ENCODE data around the gene CXCL3. TPM values are rescaled to one million over a fixed set of nuclear protein-coding genes. Genes with fewer than 3 reads are reported as not detected.

Gene CXCL3
- total and polyA plus RNA-seq, 2 experiments from 2014 or later: 0.26 TPM; not detected in 1

DNA sequence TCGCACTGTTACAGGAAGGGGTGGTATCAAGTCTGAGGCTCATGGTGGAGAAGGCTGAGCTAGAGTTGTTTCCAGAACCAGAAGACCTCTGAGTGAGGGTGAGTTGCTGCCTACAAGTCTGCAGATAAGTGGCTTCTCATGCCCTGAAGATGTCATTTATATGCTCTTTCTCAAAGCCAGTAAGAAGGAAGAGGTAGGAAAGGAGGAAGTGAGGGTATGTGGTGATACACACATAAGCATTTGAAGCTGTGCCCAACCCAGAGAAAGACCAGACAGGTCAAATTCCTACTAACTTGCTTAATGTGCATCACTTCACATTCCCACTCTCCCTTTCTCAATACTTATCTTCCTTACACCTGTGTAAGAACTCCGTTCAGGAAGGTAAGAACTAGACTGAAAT is 50.4 kb downstream of the CXCL3 start, which contains the start of gene PPBP:
Gene PPBP (minus strand): TSS at position 130 of the 400 bp plus-strand sequence. CDS start 87 bp downstream, at position 43.
- Histone ChIP-seq H3K27me3 (no peaks in the 10 kb centered on the region), H3K27ac (no peak within 1 kb of the TSS), H3K4me3 (no peak within 1 kb of the TSS), H3K36me3 (no peaks in the 10 kb centered on the region), H3K4me1 (ENCODE audit: low read depth) (no peaks in the 10 kb centered on the region), H3K9me3 (ENCODE audit: low read depth) (no peaks in the 10 kb centered on the region)
- no peak for DNase-seq (ENCODE audit: low read depth in 1 of 2, low spot score in 1 of 2)
- TF ChIP-seq, protein P1, sequence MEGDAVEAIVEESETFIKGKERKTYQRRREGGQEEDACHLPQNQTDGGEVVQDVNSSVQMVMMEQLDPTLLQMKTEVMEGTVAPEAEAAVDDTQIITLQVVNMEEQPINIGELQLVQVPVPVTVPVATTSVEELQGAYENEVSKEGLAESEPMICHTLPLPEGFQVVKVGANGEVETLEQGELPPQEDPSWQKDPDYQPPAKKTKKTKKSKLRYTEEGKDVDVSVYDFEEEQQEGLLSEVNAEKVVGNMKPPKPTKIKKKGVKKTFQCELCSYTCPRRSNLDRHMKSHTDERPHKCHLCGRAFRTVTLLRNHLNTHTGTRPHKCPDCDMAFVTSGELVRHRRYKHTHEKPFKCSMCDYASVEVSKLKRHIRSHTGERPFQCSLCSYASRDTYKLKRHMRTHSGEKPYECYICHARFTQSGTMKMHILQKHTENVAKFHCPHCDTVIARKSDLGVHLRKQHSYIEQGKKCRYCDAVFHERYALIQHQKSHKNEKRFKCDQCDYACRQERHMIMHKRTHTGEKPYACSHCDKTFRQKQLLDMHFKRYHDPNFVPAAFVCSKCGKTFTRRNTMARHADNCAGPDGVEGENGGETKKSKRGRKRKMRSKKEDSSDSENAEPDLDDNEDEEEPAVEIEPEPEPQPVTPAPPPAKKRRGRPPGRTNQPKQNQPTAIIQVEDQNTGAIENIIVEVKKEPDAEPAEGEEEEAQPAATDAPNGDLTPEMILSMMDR (IDR thresholded peaks at IDR 0.05; ENCODE audit: low read depth, low read length): no peak

Other genes starting within 250 kb of the CXCL3 start
- not detected in 2 replicates for gene CXCL6, start 202.0 kb downstream of the CXCL3 start, total RNA-seq
- gene CXCL6, start 202.0 kb downstream of the CXCL3 start, polyA plus RNA-seq: not detected in 2 replicates
- gene PF4V1, start 185.4 kb downstream of the CXCL3 start, total RNA-seq: not detected in 2 replicates
- not detected in 2 replicates for gene PF4V1, start 185.4 kb downstream of the CXCL3 start, polyA plus RNA-seq
- not detected in 2 replicates for gene CXCL1, start 169.3 kb downstream of the CXCL3 start, total RNA-seq
- gene CXCL1, start 169.3 kb downstream of the CXCL3 start, polyA plus RNA-seq: not detected in 2 replicates
- gene PF4, start 56.7 kb downstream of the CXCL3 start, total RNA-seq: not detected in 2 replicates
- gene PF4, start 56.7 kb downstream of the CXCL3 start, polyA plus RNA-seq: not detected in 2 replicates
- not detected in 2 replicates for gene PPBP, start 50.5 kb downstream of the CXCL3 start, total RNA-seq
- not detected in 2 replicates for gene PPBP, start 50.5 kb downstream of the CXCL3 start, polyA plus RNA-seq
- not detected in 2 replicates for gene CXCL5, start 40.0 kb downstream of the CXCL3 start, total RNA-seq
- gene CXCL5, start 40.0 kb downstream of the CXCL3 start, polyA plus RNA-seq: not detected in 2 replicates
- not detected in 2 replicates for gene CXCL2, start 60.5 kb upstream of the CXCL3 start, total RNA-seq
- not detected in 2 replicates for gene CXCL2, start 60.5 kb upstream of the CXCL3 start, polyA plus RNA-seq
- 9.2 and 12.3 TPM in 2 replicates for gene MTHFD2L, start 119.4 kb upstream of the CXCL3 start, total RNA-seq
- 10.8 and 12.0 TPM in 2 replicates for gene MTHFD2L, start 119.4 kb upstream of the CXCL3 start, polyA plus RNA-seq

Measured in cardiac muscle cell (in vitro differentiated cells and primary cell).